PC-3 (cell line): Measurements from ENCODE around the gene CLTA.

ENCODE experiments used
- EZH2 ChIP-seq: fragments of 300-600 bp; sonication (generic); IDR thresholded peaks from one replicate; pipeline ENCODE4 v1.6.1; 2017; ENCODE audit warnings: antibody characterized with exemption, mild to moderate bottlenecking, low read length; ENCODE audit not compliant: unreplicated experiment
- EZH2phosphoT487 ChIP-seq: fragments of 300-600 bp; sonication (generic); IDR thresholded peaks from 2 replicates; pipeline ENCODE4 v1.6.1; 2018; ENCODE audit warnings: mild to moderate bottlenecking, antibody characterized with exemption, low read length, borderline replicate concordance
- TF ChIP-seq, protein P1 (sequence below): fragments of 300-600 bp; sonication (generic); conservative IDR thresholded peaks from 2 replicates; pipeline ENCODE4 v1.5.1; 2017; ENCODE audit warnings: antibody characterized with exemption, low read depth, mild to moderate bottlenecking, low read length

- TF ChIP-seq, protein P1, sequence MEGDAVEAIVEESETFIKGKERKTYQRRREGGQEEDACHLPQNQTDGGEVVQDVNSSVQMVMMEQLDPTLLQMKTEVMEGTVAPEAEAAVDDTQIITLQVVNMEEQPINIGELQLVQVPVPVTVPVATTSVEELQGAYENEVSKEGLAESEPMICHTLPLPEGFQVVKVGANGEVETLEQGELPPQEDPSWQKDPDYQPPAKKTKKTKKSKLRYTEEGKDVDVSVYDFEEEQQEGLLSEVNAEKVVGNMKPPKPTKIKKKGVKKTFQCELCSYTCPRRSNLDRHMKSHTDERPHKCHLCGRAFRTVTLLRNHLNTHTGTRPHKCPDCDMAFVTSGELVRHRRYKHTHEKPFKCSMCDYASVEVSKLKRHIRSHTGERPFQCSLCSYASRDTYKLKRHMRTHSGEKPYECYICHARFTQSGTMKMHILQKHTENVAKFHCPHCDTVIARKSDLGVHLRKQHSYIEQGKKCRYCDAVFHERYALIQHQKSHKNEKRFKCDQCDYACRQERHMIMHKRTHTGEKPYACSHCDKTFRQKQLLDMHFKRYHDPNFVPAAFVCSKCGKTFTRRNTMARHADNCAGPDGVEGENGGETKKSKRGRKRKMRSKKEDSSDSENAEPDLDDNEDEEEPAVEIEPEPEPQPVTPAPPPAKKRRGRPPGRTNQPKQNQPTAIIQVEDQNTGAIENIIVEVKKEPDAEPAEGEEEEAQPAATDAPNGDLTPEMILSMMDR, result no peak
- TF ChIP-seq EZH2 (no peak), EZH2phosphoT487 (no peak)
These were observed 27.3 kb downstream of the CLTA start for GRCh38 chr9:36218011-36218410.
